Anterior cingulate cortex (tissue), 58 donors: Measurements from ENCODE around the gene ZNF778.
"Not testable (repeated sequence)": the region's sequence is repeated elsewhere in the genome, so short reads cannot be mapped to it uniquely, and the experiment has no call there.

Source experiments
- DNase-seq, 58 donors: peaks; one replicate each; lab custom pipeline; 2025; lab: John Stamatoyannopoulos, UW

The ZNF778 gene

GRCh38 chr16:89247734-89248075 lies 30.2 kb downstream of the ZNF778 start:
- DNase-seq = not testable (repeated sequence)

- DNase-seq = no peak
These were observed 30.9 kb downstream of the ZNF778 start for GRCh38 chr16:89248196-89248982.

DNA sequence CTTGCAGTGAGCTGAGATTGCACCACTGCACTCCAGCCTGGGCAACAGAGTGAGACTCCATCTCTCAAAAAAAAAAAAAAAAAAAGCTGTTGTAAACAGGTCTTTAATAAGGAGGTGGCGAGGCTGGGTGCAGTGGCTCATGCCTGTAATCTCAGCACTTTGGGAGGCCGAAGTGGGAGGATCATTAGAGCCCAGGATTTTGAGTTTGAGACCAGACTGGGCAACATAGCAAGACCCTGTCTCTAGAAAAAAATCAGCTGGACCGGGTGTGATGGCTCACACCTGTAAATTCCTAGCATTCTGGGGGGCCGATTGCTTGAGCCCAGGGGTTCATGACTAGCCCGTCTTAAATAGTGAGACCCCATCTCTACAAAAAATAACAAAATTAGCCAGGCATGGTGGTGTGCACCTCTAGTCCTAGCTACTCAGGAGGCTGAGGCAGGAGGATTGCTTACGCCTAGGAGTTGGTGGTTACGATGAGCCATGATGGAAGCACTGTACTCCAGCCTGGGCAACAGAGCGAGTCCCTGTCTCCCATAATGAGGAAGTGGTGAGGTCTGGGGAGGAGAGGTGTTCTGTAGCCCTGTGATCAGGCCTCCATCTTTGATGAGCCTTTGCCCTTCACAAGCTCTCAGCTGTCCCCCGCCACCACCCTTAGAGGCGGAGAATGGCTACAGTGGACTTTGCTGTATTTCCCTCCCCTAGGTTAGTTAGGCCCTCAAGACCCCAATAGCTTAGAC lies 36.2 kb downstream of the ZNF778 start:
- DNase-seq = no peak

- peak in 47 of 58 donors; percentile 6 to 80 (median 46) for DNase-seq
These were observed 39.2 kb downstream of the ZNF778 start for GRCh38 chr16:89256651-89257254.

- DNase-seq = peak in 1 of 58 donors; percentile 18
These were observed 39.8 kb downstream of the ZNF778 start for GRCh38 chr16:89257281-89257731.

DNA sequence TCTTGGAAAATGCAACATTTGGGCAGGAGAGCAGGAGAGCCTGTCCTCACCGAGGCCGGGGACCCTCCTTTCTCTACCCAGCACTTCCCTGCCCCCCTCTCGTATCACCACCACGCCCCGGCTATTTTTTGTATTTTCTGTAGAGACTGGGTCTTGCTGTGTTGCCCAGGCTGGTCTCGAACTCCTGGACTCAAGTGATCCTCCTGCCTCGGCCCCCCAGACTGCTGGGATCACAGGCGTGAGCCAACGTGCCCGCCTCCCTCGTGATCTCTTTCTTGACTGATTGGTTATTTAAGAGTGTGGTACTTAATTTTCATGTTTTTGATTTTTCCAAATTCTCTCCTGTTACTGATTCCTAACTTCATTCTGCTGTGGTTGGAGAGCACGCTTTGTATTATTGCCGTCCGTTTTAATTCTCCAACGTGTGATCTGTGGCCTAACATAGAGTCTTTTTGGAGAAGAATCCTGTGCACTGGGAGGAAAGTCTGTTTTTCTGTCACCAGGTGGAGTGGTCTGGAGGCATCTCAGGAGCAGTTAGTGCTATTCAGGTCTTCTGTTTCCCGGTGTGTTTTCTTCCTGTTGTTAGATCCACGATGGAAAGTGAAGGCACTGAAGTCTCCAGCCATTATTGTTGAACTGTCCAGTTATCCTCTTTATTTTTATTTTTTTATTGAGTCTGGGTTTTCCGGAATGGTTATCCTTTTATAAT lies 40.4 kb downstream of the ZNF778 start:
- DNase-seq = no peak

- DNase-seq = not testable (repeated sequence)
These were observed 42.4 kb downstream of the ZNF778 start for GRCh38 chr16:89259901-89260300.

GRCh38 chr16:89261691-89262563 lies 44.4 kb downstream of the ZNF778 start:
- peak in 9 of 58 donors; percentile 6 to 31 (median 16) for DNase-seq

GRCh38 chr16:89264800-89265550 lies 47.5 kb downstream of the ZNF778 start:
- no peak for DNase-seq

DNA sequence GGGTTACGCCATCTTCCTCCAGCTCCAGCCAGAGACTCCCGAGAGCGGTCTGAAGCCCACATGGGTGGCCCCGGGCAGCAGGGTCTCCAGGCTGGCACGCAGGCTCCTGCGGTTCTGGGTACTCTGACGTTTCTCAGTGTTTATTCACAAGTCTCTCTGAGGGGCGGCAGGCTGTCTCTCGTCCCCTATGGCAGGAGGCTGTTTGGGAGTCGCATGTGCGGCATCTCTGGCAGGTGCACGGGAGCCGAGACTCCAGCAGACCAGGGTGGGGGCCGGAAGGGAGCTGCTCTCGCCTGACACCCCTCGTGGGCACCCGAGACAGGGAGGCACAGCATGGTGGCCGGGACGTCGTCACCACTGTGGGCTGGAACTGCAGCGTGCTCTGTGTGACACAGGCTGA lies 48.1 kb downstream of the ZNF778 start:
- no peak for DNase-seq

DNA sequence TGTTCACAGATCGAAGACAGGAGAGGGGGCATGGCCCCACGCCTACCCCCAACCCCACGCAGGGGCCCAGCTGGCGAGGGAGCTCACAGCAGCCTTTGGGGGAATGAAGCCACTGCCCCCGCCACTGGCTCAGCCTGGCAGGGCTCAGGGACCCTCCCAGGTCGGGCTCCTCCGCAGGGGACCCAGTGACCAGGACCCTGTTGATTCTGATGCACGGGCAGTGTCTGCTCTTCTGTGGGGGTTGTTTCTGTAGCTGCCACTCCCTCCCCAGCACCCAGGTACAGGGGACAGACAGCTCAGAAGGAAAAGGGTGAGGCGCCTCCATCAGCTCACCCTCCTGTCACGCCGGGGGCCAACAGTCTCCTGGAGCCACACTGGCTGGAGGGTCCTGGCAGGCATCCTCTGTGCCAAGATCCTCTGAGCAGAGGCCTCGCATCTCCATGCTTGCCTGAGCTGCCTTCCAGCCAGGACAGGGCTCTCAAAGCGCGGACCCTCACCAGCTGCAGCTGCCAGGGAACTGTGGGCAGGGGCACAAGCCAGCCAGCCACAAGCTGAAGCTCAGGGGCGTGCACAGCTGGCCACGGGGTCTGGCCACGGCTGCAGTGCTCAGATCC lies 49.1 kb downstream of the ZNF778 start:
- no peak for DNase-seq

DNA sequence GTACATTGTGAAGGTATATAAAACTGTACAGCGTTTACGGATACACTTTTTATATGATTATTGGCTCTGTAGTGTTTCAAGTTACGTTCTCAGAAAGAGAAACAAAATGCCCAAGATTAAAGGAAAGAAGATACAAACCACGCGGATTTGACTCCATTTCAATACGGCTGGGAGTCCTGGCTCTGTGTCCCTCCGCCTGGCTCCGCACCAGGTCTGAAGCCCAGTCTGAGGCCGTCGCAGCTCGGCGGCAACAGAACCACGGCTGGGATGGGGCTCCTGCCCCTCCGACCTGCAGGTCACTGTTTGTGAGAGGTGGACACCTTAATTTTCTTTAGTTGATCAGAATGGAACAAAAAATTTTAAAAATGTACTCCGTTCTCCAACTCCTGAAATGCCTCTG lies 50.2 kb downstream of the ZNF778 start:
- not testable (repeated sequence) for DNase-seq

DNA sequence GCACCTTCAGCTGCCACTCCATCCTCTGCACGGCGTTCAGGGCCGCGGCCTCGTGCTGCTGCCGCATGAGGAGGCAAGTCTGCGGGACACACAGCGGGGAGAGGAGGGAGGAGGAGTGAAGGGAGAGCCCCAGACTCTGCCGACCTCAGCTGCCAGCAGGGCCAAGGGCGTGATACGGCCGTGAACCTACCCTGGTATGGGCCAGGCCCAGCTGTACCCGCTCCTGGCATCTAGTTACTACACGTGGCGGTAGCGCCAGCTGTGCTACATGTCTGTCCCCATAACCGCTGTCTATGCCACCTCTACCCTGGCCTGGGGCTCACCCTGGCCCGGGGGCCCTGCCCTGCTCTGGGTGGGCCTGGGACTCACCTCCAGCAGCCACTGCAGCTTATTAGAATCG lies 51.1 kb downstream of the ZNF778 start:
- no peak for DNase-seq

- DNase-seq = no peak
These were observed 51.7 kb downstream of the ZNF778 start for GRCh38 chr16:89268987-89269735.

DNA sequence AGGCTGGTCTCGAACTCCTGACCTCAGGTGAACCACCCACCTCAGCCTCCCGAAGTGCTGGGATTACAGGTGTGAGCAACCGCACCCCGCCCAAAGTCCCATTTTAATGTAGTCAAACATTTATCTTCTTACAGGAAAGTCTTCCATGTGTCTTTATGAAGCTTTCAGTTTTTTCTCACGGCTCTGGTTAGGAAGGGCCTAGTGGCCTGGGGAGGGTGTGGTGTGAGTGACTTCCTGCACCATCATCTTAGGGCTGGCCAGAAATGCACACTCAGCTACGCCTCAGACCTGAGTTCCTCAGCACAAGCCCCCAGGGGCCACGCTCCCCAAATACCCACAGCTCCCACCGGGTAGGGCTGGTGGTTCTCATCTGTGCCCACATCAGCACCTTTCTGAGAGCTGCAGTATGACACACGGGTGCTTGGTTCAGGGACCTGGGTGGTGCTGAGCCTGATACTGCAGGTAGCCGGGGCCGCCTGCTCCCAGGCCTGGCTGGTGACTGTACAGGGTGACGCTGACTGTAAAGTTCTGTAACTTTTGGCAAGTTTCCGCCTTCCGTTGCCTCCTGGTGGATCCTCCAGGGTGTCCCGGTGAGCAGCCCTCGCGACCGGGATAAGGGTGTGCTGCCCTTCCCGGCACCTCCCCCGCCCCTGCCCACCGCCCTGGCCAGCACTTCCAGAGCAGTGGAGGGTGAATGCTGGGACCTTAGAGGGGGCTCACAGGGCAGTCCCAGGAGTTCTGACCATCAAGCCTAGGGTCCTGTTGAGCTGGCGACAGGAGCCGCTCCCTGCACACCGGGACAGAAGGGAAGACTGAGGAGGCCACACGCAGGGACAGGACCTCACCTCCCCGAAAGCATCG lies 52.5 kb downstream of the ZNF778 start:
- no peak for DNase-seq

GRCh38 chr16:89270666-89271345 lies 53.3 kb downstream of the ZNF778 start:
- DNase-seq = no peak
